ENCODE measurements around the gene OCEL1. TPM values are rescaled to one million over a fixed set of nuclear protein-coding genes. Genes with fewer than 3 reads are reported as not detected.

The OCEL1 gene
- polyA plus RNA-seq, 2 of the 4 experiments (the other 2 are of a cell fraction), result 5.5 to 9.2 TPM

DNA sequence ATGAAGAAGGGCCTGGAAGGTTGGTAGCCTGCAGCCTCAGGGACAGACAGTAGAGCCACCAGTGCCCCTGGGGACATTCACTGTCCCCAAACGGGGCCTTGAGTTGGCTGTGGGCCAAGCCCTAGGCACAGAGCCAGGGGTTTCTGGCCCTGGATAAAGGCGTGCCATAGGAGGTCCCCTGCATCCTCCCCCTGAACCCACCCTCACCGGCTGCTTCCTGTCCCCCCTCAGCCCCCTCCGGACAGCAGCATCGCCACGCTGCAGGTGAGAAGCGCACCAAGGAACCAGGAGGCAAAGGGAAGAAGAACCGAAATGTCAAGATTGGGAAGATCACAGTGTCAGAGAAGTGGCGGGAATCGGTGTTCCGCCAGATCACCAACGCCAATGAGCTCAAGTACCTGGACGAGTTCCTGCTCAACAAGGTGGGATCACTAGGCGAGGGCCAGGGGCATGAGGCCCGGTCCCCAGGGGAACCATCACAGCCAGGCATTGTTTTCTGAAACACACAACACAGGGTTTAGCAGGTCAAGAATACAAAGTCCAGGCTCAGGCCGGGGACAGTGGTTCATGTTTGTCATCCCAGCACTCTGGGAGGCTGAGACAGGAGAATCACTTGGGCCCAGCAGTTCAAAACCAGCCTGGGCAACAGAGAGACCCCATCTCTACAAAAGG lies 25.5 kb upstream of the OCEL1 start (continued):
- TF ChIP-seq EP300 (IDR thresholded peaks at IDR 0.05), result no peak
- no peak for TF ChIP-seq FOSL2 (IDR thresholded peaks at IDR 0.05)
- no peak for TF ChIP-seq FOSL2 (CRISPR knock-in tag; IDR thresholded peaks at IDR 0.05)
- TF ChIP-seq CHD2 (IDR thresholded peaks at IDR 0.05; ENCODE audit: low read length, partially characterized antibody), result no peak
- TF ChIP-seq POLR2A (IDR thresholded peaks at IDR 0.05; ENCODE audit: low read length), result no peak

- no peak for FAIRE-seq
Measured at GRCh38 chr19:17202249-17202648, 23.8 kb upstream of the OCEL1 start.

More at GRCh38 chr19:17202249-17202648, 23.8 kb upstream of the OCEL1 start:
- Histone ChIP-seq H3K4me1 (no peaks in the 10 kb centered on the region), H3K9me3 (no peaks in the 10 kb centered on the region), H3K4me2 (no peak overlapping the region), H3K27ac (no peak overlapping the region), H3K4me3 (no peak overlapping the region)
- WGBS (ENCODE audit: missing lambda C conversion rate), result 59% methylated on average over 9 of the region's 9 CpGs
- CTCF ChIA-PET, result interaction anchor here (1.4 kb wide), 1 partner anchor 33 kb away, joined by 4 read pairs; no protein-coding TSS in a partner anchor
- ATAC-seq (peak in 1 of 2 experiments; percentile 53; a peak in 4 of 6 replicates), DNase-seq (ENCODE audit: low read depth in 1 of 2, low spot score in 1 of 2) (peak; percentile 33 to 40)
- POLR2A ChIA-PET, result no interaction called here
- TF ChIP-seq RAD21 (conservative IDR thresholded peaks at IDR 0.05 in 1 of 2, IDR thresholded peaks at IDR 0.05 in 1 of 2) (no peak), NPAS2 (CRISPR knock-in tag; IDR thresholded peaks at IDR 0.05; ENCODE audit: borderline replicate concordance) (no peak), JUN (IDR thresholded peaks at IDR 0.05) (no peak), FOSB (CRISPR knock-in tag; IDR thresholded peaks at IDR 0.05) (no peak), FOXS1 (CRISPR knock-in tag; IDR thresholded peaks at IDR 0.05) (no peak), ESRRA (IDR thresholded peaks at IDR 0.05; ENCODE audit: borderline replicate concordance, low read length) (no peak), BHLHE40 (IDR thresholded peaks at IDR 0.05; ENCODE audit: low read depth, low read length) (no peak), CTCF (IDR thresholded peaks at IDR 0.05) (no peak), HOXA7 (CRISPR knock-in tag; IDR thresholded peaks at IDR 0.05) (no peak), ZNF302 (CRISPR knock-in tag; IDR thresholded peaks at IDR 0.05) (no peak), GATA3 (IDR thresholded peaks at IDR 0.05; ENCODE audit: borderline replicate concordance) (no peak)
- TF ChIP-seq, protein P1, sequence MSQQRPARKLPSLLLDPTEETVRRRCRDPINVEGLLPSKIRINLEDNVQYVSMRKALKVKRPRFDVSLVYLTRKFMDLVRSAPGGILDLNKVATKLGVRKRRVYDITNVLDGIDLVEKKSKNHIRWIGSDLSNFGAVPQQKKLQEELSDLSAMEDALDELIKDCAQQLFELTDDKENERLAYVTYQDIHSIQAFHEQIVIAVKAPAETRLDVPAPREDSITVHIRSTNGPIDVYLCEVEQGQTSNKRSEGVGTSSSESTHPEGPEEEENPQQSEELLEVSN (IDR thresholded peaks at IDR 0.05; ENCODE audit: borderline replicate concordance, low read depth), result no peak
- TF ChIP-seq, protein P2, sequence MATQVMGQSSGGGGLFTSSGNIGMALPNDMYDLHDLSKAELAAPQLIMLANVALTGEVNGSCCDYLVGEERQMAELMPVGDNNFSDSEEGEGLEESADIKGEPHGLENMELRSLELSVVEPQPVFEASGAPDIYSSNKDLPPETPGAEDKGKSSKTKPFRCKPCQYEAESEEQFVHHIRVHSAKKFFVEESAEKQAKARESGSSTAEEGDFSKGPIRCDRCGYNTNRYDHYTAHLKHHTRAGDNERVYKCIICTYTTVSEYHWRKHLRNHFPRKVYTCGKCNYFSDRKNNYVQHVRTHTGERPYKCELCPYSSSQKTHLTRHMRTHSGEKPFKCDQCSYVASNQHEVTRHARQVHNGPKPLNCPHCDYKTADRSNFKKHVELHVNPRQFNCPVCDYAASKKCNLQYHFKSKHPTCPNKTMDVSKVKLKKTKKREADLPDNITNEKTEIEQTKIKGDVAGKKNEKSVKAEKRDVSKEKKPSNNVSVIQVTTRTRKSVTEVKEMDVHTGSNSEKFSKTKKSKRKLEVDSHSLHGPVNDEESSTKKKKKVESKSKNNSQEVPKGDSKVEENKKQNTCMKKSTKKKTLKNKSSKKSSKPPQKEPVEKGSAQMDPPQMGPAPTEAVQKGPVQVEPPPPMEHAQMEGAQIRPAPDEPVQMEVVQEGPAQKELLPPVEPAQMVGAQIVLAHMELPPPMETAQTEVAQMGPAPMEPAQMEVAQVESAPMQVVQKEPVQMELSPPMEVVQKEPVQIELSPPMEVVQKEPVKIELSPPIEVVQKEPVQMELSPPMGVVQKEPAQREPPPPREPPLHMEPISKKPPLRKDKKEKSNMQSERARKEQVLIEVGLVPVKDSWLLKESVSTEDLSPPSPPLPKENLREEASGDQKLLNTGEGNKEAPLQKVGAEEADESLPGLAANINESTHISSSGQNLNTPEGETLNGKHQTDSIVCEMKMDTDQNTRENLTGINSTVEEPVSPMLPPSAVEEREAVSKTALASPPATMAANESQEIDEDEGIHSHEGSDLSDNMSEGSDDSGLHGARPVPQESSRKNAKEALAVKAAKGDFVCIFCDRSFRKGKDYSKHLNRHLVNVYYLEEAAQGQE (IDR thresholded peaks at IDR 0.05), result no peak
- TF ChIP-seq, protein P3, sequence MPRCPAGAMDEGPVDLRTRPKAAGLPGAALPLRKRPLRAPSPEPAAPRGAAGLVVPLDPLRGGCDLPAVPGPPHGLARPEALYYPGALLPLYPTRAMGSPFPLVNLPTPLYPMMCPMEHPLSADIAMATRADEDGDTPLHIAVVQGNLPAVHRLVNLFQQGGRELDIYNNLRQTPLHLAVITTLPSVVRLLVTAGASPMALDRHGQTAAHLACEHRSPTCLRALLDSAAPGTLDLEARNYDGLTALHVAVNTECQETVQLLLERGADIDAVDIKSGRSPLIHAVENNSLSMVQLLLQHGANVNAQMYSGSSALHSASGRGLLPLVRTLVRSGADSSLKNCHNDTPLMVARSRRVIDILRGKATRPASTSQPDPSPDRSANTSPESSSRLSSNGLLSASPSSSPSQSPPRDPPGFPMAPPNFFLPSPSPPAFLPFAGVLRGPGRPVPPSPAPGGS (IDR thresholded peaks at IDR 0.05), result no peak
- TF ChIP-seq, protein P4, sequence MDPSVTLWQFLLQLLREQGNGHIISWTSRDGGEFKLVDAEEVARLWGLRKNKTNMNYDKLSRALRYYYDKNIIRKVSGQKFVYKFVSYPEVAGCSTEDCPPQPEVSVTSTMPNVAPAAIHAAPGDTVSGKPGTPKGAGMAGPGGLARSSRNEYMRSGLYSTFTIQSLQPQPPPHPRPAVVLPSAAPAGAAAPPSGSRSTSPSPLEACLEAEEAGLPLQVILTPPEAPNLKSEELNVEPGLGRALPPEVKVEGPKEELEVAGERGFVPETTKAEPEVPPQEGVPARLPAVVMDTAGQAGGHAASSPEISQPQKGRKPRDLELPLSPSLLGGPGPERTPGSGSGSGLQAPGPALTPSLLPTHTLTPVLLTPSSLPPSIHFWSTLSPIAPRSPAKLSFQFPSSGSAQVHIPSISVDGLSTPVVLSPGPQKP (IDR thresholded peaks at IDR 0.05; ENCODE audit: low read depth, low read length), result no peak
